HG02973 (cell line): ENCODE results near the gene IGF2BP2.
"Not testable (repeated sequence)": the region's sequence is repeated elsewhere in the genome, so short reads cannot be mapped to it uniquely, and the experiment has no call there.

Experiments used
- ATAC-seq: cut with Tn5 transposase; IDR thresholded peaks from one replicate; pipeline ENCODE4 v1.9.1; 2021; ENCODE audit warnings: moderate library complexity; ENCODE audit not compliant: unreplicated experiment

IGF2BP2 gene

GRCh38 chr3:185678027-185678426 lies 146.8 kb downstream of the IGF2BP2 start:
- ATAC-seq, result no peak

GRCh38 chr3:185677146-185677829 lies 147.6 kb downstream of the IGF2BP2 start:
- no peak for ATAC-seq

- ATAC-seq, result no peak
These were observed 157.3 kb downstream of the IGF2BP2 start for GRCh38 chr3:185667574-185667973.

- no peak for ATAC-seq
These were observed 160.9 kb downstream of the IGF2BP2 start for GRCh38 chr3:185663929-185664328.

- no peak for ATAC-seq
These were observed 163.1 kb downstream of the IGF2BP2 start for GRCh38 chr3:185661772-185662171.

- not testable (repeated sequence) for ATAC-seq
These were observed 163.5 kb downstream of the IGF2BP2 start for GRCh38 chr3:185661296-185661695.

- ATAC-seq, result peak; percentile 58
These were observed 164.6 kb downstream of the IGF2BP2 start for GRCh38 chr3:185659942-185660921.

- ATAC-seq, result no peak
These were observed 165.9 kb downstream of the IGF2BP2 start for GRCh38 chr3:185658943-185659342.

GRCh38 chr3:185658504-185658912 lies 166.3 kb downstream of the IGF2BP2 start:
- ATAC-seq, result no peak

GRCh38 chr3:185657691-185658503 lies 166.9 kb downstream of the IGF2BP2 start:
- ATAC-seq, result no peak

GRCh38 chr3:185657211-185657610 lies 167.6 kb downstream of the IGF2BP2 start:
- ATAC-seq, result no peak

- ATAC-seq, result no peak
These were observed 168.5 kb downstream of the IGF2BP2 start for GRCh38 chr3:185656321-185656840.

- no peak for ATAC-seq
These were observed 169.2 kb downstream of the IGF2BP2 start for GRCh38 chr3:185655426-185656320.

- ATAC-seq, result no peak
These were observed 170.1 kb downstream of the IGF2BP2 start for GRCh38 chr3:185654758-185655145.

GRCh38 chr3:185653949-185654757 lies 170.7 kb downstream of the IGF2BP2 start:
- ATAC-seq, result no peak

- no peak for ATAC-seq
These were observed 172.9 kb downstream of the IGF2BP2 start for GRCh38 chr3:185651971-185652370.

- ATAC-seq, result no peak
These were observed 175.4 kb downstream of the IGF2BP2 start for GRCh38 chr3:185649414-185649813.

GRCh38 chr3:185648396-185648795 lies 176.4 kb downstream of the IGF2BP2 start:
- no peak for ATAC-seq

GRCh38 chr3:185647880-185648210 lies 177.0 kb downstream of the IGF2BP2 start:
- no peak for ATAC-seq
